GM19025 (cell line): ENCODE measurements around the gene ABLIM1.

Experiments used
- ATAC-seq: cut with Tn5 transposase; IDR thresholded peaks from one replicate; pipeline ENCODE4 v1.9.1; 2021; ENCODE audit warnings: mild to moderate bottlenecking, low read depth, moderate library complexity; ENCODE audit not compliant: unreplicated experiment

The ABLIM1 gene

DNA sequence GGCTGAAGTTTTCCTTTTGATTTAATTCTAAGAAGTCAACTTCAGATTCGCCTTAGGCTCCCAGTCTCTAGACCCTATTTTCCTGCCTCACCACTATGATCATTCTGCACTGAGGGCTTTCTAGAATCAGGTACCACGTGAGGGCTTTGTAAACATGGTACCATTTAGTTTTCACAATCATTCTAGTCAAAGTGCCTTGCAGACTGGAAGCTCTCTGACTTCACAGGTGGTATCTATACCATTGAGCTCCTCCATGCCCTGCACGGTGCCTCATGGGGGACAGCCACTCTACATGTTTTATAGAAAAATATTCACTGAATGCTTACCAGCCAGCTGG is 106.5 kb downstream of the ABLIM1 start:
- no peak for ATAC-seq

DNA sequence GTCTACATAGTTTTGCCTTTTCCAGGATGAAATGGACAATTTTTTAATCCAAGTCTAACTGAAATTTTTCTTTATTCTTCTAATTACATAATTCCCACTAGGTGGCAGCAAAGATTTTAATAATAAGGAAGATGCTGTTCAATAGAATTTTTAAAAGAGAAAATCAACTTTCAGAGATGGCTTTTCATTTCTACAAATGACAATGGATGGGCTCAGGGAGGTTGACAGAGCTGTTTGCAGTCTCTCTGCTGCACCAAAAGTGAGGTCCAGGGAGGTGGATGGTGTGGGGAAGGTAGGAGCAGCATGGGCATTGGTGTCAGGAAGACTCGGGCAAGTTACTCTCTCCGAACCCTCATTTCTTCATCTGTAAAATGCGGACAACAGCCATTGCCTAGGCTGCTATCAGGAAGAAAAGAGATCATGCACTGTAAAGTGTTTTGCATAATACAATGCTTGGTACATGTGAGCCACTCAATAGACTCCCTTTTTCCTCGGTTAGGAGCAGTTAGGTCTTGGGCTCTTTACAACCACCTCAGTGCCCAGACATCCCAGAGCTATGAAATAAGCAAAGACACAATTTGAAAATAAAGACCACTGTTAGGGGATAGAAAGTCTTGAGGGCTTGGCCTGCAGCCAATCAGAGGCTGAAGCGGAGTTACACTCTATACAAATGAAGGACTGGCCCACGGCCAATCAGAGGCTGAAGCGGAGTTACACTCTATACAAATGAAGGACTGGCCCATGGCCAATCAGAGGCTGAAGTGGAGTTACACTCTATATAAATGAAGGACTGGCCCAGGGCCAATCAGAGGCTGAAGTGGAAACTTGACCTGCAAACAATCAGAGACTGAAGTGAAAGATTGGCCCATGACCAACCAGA is 107.1 kb downstream of the ABLIM1 start:
- no peak for ATAC-seq

DNA sequence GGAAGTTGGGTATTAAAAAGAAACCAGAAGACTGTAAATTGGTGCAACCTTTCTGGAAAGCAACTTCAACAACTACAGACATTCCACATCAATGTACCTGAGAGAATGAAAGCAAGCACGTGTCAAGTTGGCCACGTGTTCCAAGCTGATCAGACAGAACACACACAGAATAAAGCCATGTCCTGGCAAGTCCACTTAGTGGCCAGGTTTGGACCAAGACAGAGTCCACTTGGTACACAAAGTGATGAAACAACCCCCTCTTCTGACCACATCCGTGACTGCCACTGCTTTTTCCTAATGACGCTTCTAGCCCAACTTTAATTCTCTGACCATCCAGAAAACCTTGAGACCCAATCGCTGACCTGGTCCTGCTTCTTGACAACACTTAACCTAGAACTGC is 109.4 kb downstream of the ABLIM1 start:
- no peak for ATAC-seq

DNA sequence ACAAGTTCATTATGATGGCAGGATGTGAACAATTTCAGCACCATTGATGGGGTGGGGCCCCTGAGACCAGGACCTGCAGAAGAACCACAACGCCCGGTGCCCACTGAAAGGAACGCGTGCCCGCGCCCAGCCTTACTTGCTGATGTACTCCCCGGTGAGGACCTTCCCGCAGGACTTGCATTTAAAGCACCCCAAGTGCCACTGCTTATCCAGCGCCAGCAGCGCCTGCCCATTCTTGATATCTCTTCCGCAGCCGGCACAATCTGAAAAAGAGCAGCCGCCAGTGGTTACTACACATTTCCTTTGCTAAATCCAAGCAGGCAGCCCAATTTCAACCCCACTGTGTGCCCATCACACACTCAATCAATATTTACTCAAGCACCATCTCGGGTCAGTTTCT is 110.6 kb downstream of the ABLIM1 start:
- no peak for ATAC-seq

DNA sequence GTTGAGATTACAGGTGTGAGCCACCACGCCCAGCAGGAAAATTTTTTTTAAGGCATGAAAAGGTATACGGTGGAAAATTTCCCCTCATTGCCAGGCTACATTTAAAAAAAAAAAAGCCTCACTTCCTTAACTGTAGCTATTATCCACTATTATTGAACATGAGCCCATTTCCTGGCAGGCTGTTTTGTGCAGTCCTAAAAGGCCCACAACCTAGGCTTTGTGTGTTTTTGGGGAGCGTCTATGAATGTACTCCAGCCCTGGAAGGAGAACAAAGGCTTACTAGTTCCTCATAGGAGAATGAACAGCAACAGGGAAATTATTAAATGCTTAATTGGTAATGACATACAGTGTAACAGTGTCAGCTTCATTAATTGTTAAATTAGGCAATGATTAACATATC is 111.0 kb downstream of the ABLIM1 start:
- no peak for ATAC-seq

DNA sequence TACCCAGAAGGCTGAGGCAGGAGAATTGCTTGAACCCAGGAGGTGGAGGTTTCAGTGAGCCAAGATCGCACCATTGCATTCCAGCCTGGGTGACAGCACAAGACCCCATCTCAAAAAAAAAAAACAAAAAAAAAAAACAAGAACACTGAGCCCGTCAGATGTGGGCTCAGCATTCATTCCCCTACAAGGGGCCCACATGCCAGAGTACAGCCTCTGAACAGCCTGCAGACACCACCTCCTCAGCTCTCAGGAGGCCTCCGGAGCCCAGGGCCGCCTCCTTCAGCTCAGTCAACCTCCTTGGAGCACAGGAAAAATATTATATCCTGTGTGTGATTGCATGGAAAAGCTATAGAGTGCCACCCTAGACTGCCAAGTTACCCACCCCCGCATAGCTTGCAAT is 112.3 kb downstream of the ABLIM1 start:
- no peak for ATAC-seq

DNA sequence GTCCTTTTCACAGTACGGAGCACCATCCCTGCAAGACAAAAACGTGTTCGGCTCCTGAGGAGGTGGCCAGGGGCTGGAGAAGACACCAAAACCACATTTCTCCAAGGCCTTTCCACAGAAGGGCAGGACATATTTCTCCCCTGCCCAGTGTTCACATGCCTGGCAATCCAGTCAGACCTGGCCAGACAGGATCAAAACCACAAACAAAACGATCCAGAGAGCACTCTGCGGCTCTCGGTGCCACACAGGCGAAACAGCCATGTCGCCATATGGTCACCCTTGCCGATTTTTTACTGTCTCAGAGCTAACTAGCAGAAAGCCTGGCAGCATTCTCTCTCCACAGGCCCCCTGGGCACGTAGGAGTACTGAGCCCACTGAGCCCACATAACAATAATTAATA is 113.0 kb downstream of the ABLIM1 start:
- ATAC-seq = no peak

DNA sequence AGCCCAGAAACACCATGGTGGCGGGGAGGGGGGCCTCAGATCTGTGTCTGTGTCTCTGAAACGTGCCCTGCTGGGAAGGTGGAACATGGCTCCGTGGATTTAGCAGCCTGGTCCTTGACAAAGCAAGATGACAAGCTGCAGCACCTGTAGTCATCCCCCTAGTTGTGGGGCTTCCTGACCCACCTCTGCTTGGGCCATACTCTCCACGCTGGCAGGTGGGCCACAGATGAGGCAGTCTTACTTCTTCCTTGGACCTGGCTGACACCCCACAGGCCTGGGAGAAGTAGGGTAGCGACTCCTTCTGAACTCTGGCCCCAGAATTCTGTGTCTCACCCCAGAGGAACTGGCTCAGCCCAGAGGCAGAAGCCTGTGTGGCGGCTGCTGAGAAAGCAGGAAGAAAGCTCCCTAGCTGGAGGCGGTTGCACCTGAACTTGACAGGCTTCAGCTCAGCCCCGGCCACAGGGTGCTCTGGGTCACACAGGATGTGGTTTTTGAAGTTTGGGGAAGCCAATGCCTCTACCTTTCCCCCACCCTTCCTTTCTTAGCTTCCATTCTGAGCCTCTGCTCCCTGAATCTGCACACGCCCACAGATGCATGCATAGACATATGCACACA is 113.9 kb downstream of the ABLIM1 start:
- peak; percentile 88 for ATAC-seq

DNA sequence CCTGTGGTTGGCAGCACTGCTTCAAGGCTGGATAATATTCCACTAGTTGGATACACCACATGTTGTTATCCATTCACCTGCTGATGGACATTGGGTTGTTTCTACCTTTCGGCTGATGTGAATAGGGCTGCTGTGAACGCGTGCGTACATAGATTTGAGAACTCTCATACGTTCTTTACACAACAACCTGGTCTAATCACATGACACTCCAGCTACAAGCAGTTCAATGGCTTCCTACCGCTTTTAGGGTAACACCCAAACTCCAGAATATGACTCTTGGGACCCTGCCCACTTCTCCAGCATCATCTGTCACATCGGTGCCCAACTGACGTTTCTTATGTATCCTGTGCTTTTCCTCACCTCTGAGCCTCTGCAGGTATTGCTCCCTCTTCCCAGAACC is 114.6 kb downstream of the ABLIM1 start:
- no peak for ATAC-seq

DNA sequence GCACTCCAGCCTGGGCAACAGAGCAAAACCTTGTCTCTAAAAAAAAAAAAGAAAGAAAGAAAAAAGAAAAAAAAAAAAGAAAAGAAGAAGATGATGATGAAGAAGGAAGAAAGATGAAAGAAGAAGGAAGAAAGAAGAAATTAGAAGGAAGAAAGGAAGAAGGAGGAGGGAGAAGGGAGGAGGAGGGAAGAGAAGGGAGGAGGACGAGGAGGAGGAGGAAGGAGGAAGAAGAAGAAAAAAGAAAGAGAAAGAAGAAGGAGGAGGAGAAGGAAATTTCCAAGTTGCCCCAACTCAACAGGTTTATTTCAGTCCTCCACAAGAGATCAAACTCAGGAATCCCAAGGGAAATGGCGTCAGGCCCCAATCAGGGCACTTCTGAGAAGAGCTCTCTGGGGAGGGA is 115.7 kb downstream of the ABLIM1 start:
- ATAC-seq = no peak

DNA sequence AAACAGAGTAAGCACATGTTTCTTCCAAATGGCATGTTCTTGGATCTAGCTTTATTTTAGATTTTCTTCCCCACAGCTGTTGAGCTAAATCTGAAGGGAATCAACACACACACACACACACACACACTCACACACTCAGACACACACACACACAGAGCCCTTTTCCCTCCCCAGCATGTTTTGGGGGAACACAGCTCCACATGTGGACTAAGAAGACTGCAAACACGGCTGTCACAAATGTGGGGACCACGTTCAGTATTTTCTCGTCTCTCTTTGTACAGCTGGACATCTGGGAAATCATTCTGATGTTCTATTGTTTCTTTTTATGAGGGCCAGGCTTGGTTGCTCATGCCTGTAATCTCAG is 116.3 kb downstream of the ABLIM1 start:
- ATAC-seq = no peak

DNA sequence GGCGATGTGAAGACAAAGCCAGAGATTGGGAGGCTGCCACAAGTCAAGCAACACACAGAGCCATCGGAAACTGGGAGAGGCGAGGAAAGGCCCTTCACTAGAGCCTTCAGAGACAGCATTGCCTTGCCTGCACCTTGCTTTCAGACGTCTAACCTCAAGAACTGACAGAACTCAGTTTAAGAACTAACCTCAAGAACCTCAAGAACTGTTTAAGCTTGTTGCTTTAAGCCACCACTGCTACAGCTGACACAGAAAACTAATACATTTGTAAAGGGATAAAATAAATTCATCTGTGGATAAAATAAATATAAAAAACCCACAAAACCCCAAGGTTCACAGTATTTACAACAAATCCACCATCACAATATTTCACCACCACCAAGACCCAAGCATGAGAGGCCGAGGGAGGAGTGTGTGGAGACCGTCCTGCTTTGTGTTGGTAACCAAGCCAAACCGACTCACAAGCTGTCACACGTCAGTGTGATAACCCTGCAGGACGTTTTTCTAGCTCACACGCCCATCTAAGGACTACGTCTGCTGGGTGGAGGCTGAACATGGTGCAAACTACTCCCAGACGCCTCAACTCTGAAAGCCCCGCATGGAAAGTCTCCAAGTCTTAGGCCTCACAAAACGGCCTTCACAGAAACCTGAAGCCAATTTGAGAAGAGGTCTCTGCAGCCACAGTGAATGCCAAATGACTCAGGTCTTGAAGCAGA is 116.8 kb downstream of the ABLIM1 start:
- ATAC-seq = no peak

DNA sequence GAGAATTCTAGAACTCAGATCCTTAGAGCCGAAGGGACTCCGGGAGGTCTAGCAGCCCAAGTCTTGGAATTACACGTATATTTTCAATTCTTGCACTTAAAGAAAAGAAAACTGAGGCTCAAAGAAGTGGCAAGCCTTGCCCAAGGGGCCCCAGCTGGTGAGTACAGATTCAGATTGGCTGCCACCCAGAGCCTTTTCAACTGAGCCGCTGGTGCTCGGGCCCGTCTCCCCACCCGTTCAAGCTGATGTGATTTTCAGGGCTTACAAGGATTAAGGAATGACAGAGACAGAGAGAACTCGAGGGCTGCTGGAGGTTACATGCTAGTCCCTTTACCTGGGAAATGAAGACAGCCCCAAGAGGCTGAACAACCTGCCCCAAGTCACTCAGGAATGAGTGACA is 117.8 kb downstream of the ABLIM1 start:
- ATAC-seq = no peak

DNA sequence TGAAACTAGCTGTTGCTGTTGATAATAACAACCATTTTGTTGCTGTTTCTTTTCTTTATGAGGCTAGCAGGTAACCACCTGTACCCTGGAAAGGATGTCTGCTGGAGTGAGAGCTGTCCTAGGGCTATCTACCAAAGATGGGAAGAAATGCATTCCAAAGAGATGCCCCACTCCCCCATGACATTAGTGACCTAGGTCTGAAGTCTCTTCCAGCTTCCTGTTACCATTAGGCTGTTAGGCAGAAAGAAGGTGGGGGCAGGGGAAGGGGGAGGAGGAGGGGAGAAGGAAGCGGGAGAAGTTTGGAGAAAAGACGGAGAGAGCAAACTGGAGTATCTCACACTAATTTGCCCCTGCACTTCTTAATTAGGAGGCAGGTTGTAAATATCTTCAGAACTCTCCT is 118.5 kb downstream of the ABLIM1 start:
- ATAC-seq = no peak

DNA sequence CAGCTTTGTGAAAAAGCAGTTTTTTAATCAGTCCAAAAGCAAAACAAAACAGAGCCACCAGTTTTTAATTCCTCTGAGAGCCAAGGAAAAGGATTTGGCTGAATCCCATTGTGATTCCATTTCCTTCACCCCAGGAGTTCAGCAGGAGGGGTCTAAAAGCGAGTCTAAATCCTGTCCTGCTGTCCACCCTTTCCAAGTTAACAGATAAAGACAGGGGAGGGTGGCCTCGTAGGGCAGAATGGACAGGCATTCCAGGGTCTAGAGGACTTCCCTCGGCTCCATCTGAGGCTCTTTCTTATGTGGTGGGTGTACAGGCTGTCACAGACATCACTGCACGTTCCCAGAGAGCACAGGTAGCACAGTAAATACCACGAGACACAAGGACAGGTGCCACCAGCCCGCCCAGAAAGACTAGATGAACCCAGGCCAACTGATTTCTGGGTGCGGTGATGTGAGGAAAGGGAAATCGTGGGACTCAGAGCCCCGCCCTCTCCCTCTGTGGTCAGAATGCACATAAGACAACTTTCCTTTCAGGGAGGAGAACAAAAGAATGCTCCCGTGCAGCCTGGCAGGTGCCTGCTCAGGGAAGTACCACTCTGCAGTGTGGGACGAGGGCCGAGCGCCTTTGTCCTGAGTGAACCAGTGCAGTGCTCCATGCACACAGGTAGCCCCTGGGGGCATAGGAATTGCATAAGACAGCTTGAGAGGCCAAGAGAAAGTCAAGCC is 119.7 kb downstream of the ABLIM1 start:
- ATAC-seq = no peak

DNA sequence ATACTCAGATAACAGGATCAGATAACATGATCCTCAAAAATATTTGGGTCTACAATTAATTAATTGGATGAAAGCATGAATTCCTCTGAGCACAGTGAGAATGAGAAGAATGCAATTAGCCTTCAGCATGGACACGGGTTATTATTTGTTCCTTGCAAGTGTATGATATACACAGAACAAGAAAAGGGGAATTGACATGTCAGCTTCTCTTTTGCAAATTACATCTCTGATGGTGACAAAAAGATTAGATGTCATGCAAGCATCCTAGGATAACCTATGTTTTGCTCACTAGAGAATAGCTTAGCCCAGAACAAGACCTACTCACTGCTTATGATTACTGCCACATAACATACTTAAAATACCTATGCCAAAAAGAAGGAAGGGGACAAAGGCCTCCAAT is 120.3 kb downstream of the ABLIM1 start:
- no peak for ATAC-seq

DNA sequence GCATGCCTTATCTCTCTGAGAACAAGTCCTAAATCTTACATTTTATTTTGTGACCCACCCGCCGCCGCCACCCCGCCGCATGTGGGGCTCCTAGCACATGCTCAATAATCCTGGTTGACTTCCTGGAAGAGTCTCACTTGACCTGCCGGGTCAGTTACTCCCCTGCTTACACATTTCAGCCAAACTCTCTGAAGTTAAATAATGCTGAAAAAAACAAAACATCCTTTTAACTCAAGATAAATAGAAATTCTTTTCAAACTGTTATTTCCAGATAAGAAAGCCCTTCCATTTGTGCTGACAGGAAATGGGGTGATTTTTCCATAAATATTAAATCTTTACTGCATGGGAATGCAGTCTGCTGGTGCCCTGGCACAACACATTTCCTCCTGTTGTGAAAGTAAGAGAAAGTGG is 123.5 kb downstream of the ABLIM1 start:
- ATAC-seq = no peak

DNA sequence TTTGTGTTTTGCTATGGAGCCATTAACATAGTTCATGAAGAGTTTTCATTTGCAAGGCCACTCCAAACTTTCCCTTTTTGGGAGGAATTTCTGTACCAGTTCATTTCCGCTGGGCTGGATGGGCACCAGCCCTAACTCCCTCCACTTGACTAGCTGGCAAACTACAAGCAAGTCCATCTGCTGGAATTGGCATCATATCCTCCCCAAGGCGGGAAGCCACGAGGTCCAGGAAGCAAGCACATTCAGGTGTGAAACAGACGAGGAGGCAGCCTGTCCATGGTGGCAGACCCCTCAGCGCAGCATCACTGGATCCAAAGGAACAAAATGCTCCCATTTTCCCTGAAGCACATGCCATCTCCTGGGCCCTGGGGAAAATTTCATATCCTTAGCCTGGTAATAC is 125.8 kb downstream of the ABLIM1 start:
- ATAC-seq = no peak

DNA sequence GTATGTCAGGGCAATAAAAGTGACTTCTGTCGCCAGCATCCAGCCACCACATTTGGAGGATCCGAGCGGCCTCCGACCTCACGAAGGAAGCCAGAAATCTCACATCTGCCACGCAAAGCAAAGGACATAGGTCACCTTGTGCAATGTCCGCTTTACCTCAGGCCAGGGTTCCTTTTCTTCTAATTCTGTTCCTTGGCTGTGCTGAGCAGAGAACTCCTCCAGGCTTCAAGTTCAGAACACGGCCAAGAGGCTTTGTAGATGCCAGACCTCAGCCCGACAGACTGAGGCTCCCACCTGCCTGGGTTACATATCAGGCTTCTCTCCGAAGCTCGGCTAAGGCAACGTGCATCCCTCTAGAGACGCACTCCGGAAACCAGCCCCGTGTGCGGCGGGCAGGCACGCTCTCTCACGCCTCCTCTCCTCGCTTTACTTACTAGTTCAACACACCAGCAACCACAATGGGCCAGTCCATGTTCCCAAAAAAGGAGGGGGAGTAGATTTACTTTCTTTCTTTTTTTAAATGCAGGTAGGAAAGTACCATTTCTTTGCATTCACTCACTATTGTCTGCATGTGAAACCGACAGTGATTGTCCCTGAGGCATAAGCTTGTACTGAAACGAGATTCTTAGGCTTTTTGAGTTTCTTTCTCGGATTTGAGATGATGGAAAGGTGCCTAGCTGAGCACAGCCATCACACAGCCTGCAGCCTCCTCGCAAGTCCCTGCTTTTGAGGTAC is 131.4 kb downstream of the ABLIM1 start:
- peak; percentile 94 for ATAC-seq

DNA sequence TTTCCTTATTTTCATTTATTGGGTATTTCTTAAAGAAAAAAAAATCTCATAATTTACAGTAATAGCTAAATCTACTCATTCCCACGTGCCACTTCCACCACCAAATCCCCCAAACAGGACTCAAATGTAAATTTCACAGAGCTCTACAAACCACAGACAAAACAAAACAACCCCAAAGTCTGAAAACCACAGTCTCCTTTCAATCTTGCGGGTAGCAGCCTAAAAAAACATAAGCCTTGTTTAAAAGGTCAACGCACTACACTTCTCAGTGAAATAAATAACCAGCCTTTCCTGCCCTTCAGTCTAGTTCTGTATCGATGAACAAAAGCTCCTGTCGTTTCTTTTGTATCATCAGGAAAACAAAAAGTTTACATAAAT is 132.0 kb downstream of the ABLIM1 start:
- ATAC-seq = peak; percentile 27
